GM12878 (cell line): Measurements from ENCODE around the gene MYO10. TPM values are rescaled to one million over a fixed set of nuclear protein-coding genes. Genes with fewer than 3 reads are reported as not detected.

Experiments used
- ATAC-seq: fragments of 200-7000 bp; cut with Tn5 transposase; 3 replicates; pipeline ENCODE4 v1.9.1; 2020; ENCODE audit warnings: mild to moderate bottlenecking, moderate library complexity
- BruUV-seq: library from RNA; stranded (reverse); fragments of 400-500 nt; replicated peaks from 2 replicates; lab custom pipeline; 2021; lab: Mats Ljungman, UMichigan
- CTCF ChIA-PET: fragments of 300-600 bp; sonication (Branson Sonifier 250); formaldehyde crosslinking; extraction: SDS; loops from one replicate; lab custom pipeline; 2021; ENCODE audit warnings: inconsistent platforms; lab: Yijun Ruan, JAX
- POLR2A ChIA-PET: fragments of 350-600 bp; formaldehyde crosslinking; extraction: SDS; loops from one replicate; lab custom pipeline; 2021; ENCODE audit warnings: inconsistent platforms; lab: Charles Lee
- RAD21 ChIA-PET: fragments of 300-600 bp; sonication (Branson Sonifier 250); formaldehyde crosslinking; loops from one replicate; lab custom pipeline; 2023; ENCODE audit warnings: antibody characterized with exemption; ENCODE audit not compliant: unreplicated experiment; lab: Charles Lee
- SMC1A ChIA-PET: fragments of 300-600 bp; sonication (Branson Sonifier 250); formaldehyde crosslinking; loops from one replicate; lab custom pipeline; 2023; ENCODE audit not compliant: unreplicated experiment, uncharacterized antibody; lab: Charles Lee
- DNase-seq: peaks from one replicate; pipeline ENCODE4 v3.0.0-alpha.2; 2011; ENCODE audit warnings: low read depth, low spot score
- FAIRE-seq: peaks from 3 replicates; lab custom pipeline; 2011; peaks lifted over from hg19 to GRCh38; lab: Jason Lieb, UNC
- H2AFZ ChIP-seq: 2 replicates; pipeline ENCODE4 v1.6.0; 2011; ENCODE audit warnings: low read depth, low read length, control low read depth; ENCODE audit not compliant: control insufficient read depth
- H3K27ac ChIP-seq: 2 replicates; pipeline ENCODE4 v1.5.1; 2011; ENCODE audit warnings: control low read depth; ENCODE audit not compliant: control insufficient read depth, insufficient read depth
- H3K27me3 ChIP-seq, 2 experiments: replicated peaks in 1 of 2; 2 replicates each; pipeline versions ENCODE4 v1.6.0 to v1.6.1; 2011; ENCODE audit warnings: low read length in 1 of 2; ENCODE audit not compliant: control insufficient read depth in 2 of 2, insufficient read depth in 2 of 2
- H3K36me3 ChIP-seq, 2 experiments: 2 replicates each; pipeline ENCODE4 v1.5.1; 2011; ENCODE audit warnings: low read length in 1 of 2; ENCODE audit not compliant: control insufficient read depth in 2 of 2, insufficient read depth in 2 of 2
- H3K4me1 ChIP-seq: 2 replicates; pipeline ENCODE4 v1.6.1; 2011; ENCODE audit warnings: mild to moderate bottlenecking, low read length, moderate library complexity, mixed read lengths; ENCODE audit not compliant: control insufficient read depth, insufficient read depth
- H3K4me2 ChIP-seq: 2 replicates; pipeline ENCODE4 v1.6.0; 2011; ENCODE audit warnings: control low read depth; ENCODE audit not compliant: control insufficient read depth, insufficient read depth
- H3K4me3 ChIP-seq: fragments of 200-600 bp; sonication (generic); 2 replicates; pipeline ENCODE4 v1.5.1; 2016
- H3K79me2 ChIP-seq: 2 replicates; pipeline ENCODE4 v1.6.0; 2011; ENCODE audit warnings: low read length; ENCODE audit not compliant: control insufficient read depth, insufficient read depth
- H3K9ac ChIP-seq: 2 replicates; pipeline ENCODE4 v1.8.0; 2011; ENCODE audit warnings: low read length, control low read depth, mixed read lengths; ENCODE audit not compliant: control insufficient read depth, insufficient read depth
- H3K9me3 ChIP-seq: replicated peaks from 3 replicates; pipeline ENCODE4 v1.5.1; 2011; ENCODE audit warnings: mild to moderate bottlenecking, low read length; ENCODE audit not compliant: control insufficient read depth, insufficient read depth
- H4K20me1 ChIP-seq: 2 replicates; pipeline ENCODE4 v1.6.0; 2011; ENCODE audit not compliant: control insufficient read depth, insufficient read depth
- FOXK2 ChIP-seq: fragments of 450-650 bp; IDR thresholded peaks from 2 replicates; pipeline ENCODE4 v1.6.1; 2017; ENCODE audit warnings: mild to moderate bottlenecking, moderate library complexity
- LARP7 ChIP-seq: fragments of 450-650 bp; IDR thresholded peaks from 2 replicates; pipeline ENCODE4 v1.6.1; 2017; ENCODE audit warnings: mild to moderate bottlenecking
- NBN ChIP-seq: fragments of 450-650 bp; IDR thresholded peaks from 2 replicates; pipeline ENCODE4 v1.6.1; 2016
- ZNF592 ChIP-seq: fragments of 450-650 bp; IDR thresholded peaks from 2 replicates; pipeline ENCODE4 v1.6.1; 2017; ENCODE audit warnings: mild to moderate bottlenecking, moderate library complexity
- WGBS: methylation state at CpG from one replicate; pipeline ENCODE4 v1.1.6; 2016; ENCODE audit warnings: low lambda C conversion rate; ENCODE audit not compliant: insufficient replicate concordance, insufficient coverage; ENCODE audit errors: missing lambda C conversion rate; 5-methylcytosine and 5-hydroxymethylcytosine counted together
- in situ Hi-C: fragments of 300-500 bp; cut with MboI; formaldehyde crosslinking; loops from 9 replicates; pipeline ENCODE4 v1.14.3; 2018; ENCODE audit warnings: mixed read lengths
- intact Hi-C: fragments of 100-400 bp; cut with micrococcal nuclease; formaldehyde crosslinking; loops from one replicate; pipeline ENCODE4 v1.14.2; 2022; ENCODE audit not compliant: unreplicated experiment
- polyA plus RNA-seq, 11 experiments: library from polyadenylated mRNA; depleted of rRNA in 4 of 11; unstranded in 6 of 11; stranded (reverse) in 5 of 11; fragments of >200 nt; fragmentation: Nextera tagmentation in 4 of 11; fragmentation: Illumina TruSeq in 1 of 11; extraction: Ambion mirVana in 4 of 11; extraction: Trizol in 1 of 11; gene quantifications; 1 replicate in 1 of 11; 2 replicates in 10 of 11; pipeline versions ENCODE4 v1.2.1 to v1.2.3, GENCODE V29; 2011 to 2016; ENCODE audit warnings: inconsistent platforms in 2 of 11, missing spikeins in 2 of 11, low read depth in 1 of 11
- total RNA-seq, 4 experiments: library from RNA; depleted of rRNA in 3 of 4; stranded (reverse); fragments of >200 nt in 3 of 4; fragmentation: Illumina TruSeq in 1 of 4; extraction: Trizol in 1 of 4; gene quantifications; 2 replicates each; pipeline versions ENCODE4 v1.2.1 to v1.2.3, GENCODE V29; 2013 to 2021

MYO10 gene
- total and polyA plus RNA-seq, 10 of the 15 experiments (the other 5 are each of a cell fraction or from before 2014, with no cell fraction given), result 0.02 to 0.77 (median 0.17) TPM

- H4K20me1 ChIP-seq, result no peaks in the 10 kb centered on the region
- CTCF ChIA-PET, result no interaction called here
- RAD21 ChIA-PET, result no interaction called here
These were observed 226.2 kb downstream of the MYO10 start for GRCh38 chr5:16709691-16710433.

More at GRCh38 chr5:16709691-16710433, 226.2 kb downstream of the MYO10 start:
- ATAC-seq (no peak), FAIRE-seq (no peak), DNase-seq (no peak)
- no TSS peak for BruUV-seq
- Histone ChIP-seq H3K4me3 (no peak overlapping the region), H3K27ac (no peak overlapping the region), H3K36me3 (no peaks in the 10 kb centered on the region), H3K4me2 (no peak overlapping the region), H3K79me2 (no peaks in the 10 kb centered on the region), H3K4me1 (no peaks in the 10 kb centered on the region), H3K9ac (no peak overlapping the region), H3K9me3 (no peaks in the 10 kb centered on the region), H3K27me3 (no peaks in the 10 kb centered on the region), H2AFZ (no peak overlapping the region)
- ChIA-PET POLR2A (no interaction called here), SMC1A (no interaction called here)
- 26% methylated on average over 8 of the region's 8 CpGs for WGBS
- intact Hi-C loops, result no loop called here
- TF ChIP-seq ZNF592, result no peak
- TF ChIP-seq NBN, result no peak
- no peak for TF ChIP-seq FOXK2
- TF ChIP-seq LARP7, result no peak
- in situ Hi-C loops, result no loop called here
